RWPE1 (cell line): Measurements from ENCODE around the gene ASB15.
"Not testable (repeated sequence)": the region's sequence is repeated elsewhere in the genome, so short reads cannot be mapped to it uniquely, and the experiment has no call there.

ENCODE experiments used
- CTCF ChIA-PET: fragments of 350-600 bp; sonication (Branson Sonifier 250); formaldehyde crosslinking; extraction: SDS; loops from one replicate; lab custom pipeline; 2021; lab: Yijun Ruan, JAX
- POLR2A ChIA-PET: fragments of 400-600 bp; formaldehyde crosslinking; extraction: SDS; loops from one replicate; lab custom pipeline; 2020; ENCODE audit warnings: antibody characterized with exemption; ENCODE audit not compliant: low non-redundant PET; lab: Yijun Ruan, JAX
- DNase-seq: peaks from one replicate; pipeline ENCODE4 v3.0.0; 2012; ENCODE audit warnings: low spot score
- H3K27ac ChIP-seq: fragments of 450-650 bp; 2 replicates; pipeline ENCODE4 v1.5.1; 2017
- CTCF ChIP-seq: fragments of 450-650 bp; conservative IDR thresholded peaks from 2 replicates; pipeline ENCODE4 v1.5.1; 2017; ENCODE audit warnings: low read depth, mild to moderate bottlenecking

The ASB15 gene

DNA sequence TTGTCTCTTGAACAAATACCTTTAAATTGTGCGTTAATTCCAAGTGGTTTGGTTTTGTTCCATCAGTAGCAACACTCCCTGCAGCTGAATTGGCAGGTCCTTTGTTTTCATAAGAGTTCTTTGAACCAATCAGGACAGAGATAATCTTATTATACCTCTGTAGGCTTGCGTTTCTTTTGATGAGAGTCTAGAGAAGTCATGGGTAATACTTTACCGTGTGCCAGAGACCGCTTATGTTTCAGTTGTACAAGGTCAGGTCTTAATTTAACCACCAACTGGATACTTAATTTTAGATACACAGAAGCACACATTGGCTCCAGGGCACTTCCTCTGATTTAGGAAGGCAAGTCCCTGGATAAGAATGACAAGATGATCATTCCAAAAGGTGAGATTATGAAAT lies at the start of gene ASB15:
TSS of gene ASB15 (plus strand) at position 292 of the 400 bp plus-strand sequence. CDS start 12,682 bp downstream, outside the sequence.
- H3K27ac ChIP-seq: no peak within 1 kb of the TSS
- ChIA-PET POLR2A (no interaction called here), CTCF (no interaction called here)
- no peak for DNase-seq
- TF ChIP-seq CTCF: no peak

- H3K27ac ChIP-seq, CTCF ChIA-PET, POLR2A ChIA-PET, DNase-seq: not testable (repeated sequence)
These were observed 49.5 kb upstream of the ASB15 start for GRCh38 chr7:123552134-123552533.

GRCh38 chr7:123552641-123553040 lies 49.0 kb upstream of the ASB15 start:
- POLR2A ChIA-PET: no interaction called here
- CTCF ChIA-PET: no interaction called here
- DNase-seq: no peak
- no peak overlapping the region for H3K27ac ChIP-seq
- no peak for TF ChIP-seq CTCF

GRCh38 chr7:123553159-123553558 lies 48.5 kb upstream of the ASB15 start:
- ChIA-PET CTCF (no interaction called here), POLR2A (no interaction called here)
- H3K27ac ChIP-seq: no peak overlapping the region
- no peak for DNase-seq
- no peak for TF ChIP-seq CTCF

GRCh38 chr7:123555484-123555883 lies 46.1 kb upstream of the ASB15 start:
- no peak for TF ChIP-seq CTCF
- no peak for DNase-seq
- ChIA-PET POLR2A (no interaction called here), CTCF (no interaction called here)
- no peak overlapping the region for H3K27ac ChIP-seq

GRCh38 chr7:123557016-123557397 lies 44.6 kb upstream of the ASB15 start:
- POLR2A ChIA-PET: interaction anchor here (0.6 kb wide), 1 partner anchor 173 kb away, joined by 3 read pairs; no protein-coding TSS in a partner anchor
- no peak for TF ChIP-seq CTCF
- H3K27ac ChIP-seq: peak overlapping the region; percentile 85
- DNase-seq: peak; percentile 15
- CTCF ChIA-PET: interaction anchor here (0.7 kb wide), 2 partner anchors 37 to 62 kb away, joined by 3 read pairs; no protein-coding TSS in a partner anchor

- ChIA-PET POLR2A (interaction anchor here (0.6 kb wide), 2 partner anchors 174 to 372 kb away, joined by 3 to 6 read pairs; no protein-coding TSS in a partner anchor), CTCF (interaction anchor here (0.5 to 0.7 kb wide), 3 partner anchors 37 to 298 kb away, joined by 3 to 4 read pairs (median 3); no protein-coding TSS in a partner anchor)
- no peak for TF ChIP-seq CTCF
- peak; percentile 95 for DNase-seq
- H3K27ac ChIP-seq: peak within 1 kb of the TSS; percentile 85
These were observed 44.0 kb upstream of the ASB15 start, which contains the start of gene NDUFA5 for GRCh38 chr7:123557398-123558288. NDUFA5 (minus strand) TSS chr7:123557818; CDS start chr7:123557795, 23 bp downstream.
